NOMO-1 treated with DMSO at 0.1 percent for 48 hours (cell line): ENCODE results near the gene TBCB.
A peak's percentile ranks its signal among the peaks of the same experiment; 100 is the strongest.
"Not testable (repeated sequence)": the region's sequence is repeated elsewhere in the genome, so short reads cannot be mapped to it uniquely, and the experiment has no call there.

Experiments used
- DNase-seq: peaks from one replicate; lab custom pipeline; 2025; ENCODE audit not compliant: unreplicated experiment; lab: John Stamatoyannopoulos, UW

The TBCB gene, protein sequence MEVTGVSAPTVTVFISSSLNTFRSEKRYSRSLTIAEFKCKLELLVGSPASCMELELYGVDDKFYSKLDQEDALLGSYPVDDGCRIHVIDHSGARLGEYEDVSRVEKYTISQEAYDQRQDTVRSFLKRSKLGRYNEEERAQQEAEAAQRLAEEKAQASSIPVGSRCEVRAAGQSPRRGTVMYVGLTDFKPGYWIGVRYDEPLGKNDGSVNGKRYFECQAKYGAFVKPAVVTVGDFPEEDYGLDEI

DNA sequence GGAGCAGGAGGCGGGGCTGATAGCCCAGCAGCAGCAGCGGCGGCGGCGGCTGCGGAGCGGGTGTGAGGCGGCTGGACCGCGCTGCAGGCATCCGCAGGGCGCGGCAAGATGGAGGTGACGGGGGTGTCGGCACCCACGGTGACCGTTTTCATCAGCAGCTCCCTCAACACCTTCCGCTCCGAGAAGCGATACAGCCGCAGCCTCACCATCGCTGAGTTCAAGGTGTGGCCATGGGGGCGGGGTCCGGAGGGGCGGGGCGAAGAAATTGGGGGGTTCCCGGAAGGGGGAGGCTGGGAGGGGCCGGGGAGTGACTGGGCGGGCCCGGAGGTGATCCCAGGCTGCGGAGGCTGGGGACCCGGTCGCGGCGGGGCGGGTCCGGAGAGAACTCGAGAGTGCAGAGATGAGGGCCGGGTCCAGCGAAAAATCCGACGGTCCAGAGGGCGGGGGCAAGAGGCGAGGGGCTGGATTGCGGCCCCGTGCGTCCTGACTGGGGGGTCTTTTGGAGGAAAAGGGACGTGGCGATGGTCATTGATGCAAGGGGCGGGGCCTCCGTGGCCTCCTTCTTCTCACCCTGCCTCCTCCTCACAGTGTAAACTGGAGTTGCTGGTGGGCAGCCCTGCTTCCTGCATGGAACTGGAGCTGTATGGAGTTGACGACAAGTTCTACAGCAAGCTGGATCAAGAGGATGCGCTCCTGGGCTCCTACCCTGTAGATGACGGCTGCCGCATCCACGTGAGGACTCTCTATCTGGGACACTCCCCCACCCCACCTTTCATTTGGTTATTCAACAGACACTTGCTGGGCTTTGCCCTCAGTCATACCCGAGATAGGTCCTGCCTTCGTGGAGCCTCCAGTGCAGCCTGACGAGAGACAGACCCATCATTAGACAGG is at the start of gene TBCB:
Gene TBCB, plus strand, starts transcription at position 16 of the 891 bp plus-strand sequence. Its CDS starts 93 bp downstream, at position 109.
- DNase-seq, result peak; percentile 72

DNA sequence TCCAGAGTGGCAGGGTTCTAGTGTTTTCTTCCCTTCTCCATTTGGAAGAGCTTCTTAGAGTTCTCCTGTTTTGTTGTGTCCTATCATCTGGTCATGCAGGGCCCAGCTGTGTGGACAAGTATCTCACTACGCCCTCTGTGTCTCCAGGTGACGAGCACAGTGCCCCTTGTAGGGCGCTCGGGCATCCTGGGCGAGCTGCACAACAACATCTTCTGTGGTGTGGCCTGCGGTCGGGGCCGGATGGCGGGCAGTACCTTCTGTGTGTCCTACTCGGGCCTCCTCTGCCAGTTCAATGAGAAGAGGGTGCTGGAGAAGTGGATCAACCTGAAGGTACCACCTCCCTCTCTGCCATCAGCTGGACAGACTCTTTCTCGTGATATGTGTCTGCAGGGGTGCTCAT is 47.6 kb upstream of the TBCB start:
- no peak for DNase-seq

DNA sequence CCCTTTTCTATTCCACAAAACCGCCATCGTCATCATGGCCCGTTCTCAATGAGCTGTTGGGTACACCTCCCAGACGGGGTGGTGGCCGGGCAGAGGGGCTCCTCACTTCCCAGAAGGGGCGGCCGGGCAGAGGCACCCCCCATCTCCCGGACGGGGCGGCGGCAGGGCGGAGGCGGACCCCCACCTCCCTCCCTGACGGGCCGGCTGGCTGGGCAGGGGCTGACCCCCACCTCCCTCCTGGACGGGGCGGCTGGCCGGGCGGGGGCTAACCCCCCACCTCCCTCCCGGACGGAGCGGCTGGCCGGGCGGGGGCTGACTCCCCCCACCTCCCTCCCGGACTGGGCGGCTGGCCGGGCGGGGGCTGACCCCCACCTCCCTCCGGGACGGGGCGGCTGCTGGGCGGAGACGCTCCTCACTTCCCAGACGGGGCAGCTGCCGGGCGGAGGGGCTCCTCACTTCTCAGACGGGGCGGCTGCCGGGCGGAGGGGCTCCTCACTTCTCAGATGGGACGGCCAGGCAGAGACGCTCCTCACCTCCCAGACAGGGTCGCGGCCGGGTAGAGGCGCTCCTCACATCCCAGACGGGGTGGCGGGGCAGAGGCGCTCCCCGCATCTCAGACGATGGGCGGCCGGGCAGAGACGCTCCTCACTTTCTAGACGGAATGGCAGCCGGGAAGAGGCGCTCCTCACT is 46.3 kb upstream of the TBCB start:
- not testable (repeated sequence) for DNase-seq

DNA sequence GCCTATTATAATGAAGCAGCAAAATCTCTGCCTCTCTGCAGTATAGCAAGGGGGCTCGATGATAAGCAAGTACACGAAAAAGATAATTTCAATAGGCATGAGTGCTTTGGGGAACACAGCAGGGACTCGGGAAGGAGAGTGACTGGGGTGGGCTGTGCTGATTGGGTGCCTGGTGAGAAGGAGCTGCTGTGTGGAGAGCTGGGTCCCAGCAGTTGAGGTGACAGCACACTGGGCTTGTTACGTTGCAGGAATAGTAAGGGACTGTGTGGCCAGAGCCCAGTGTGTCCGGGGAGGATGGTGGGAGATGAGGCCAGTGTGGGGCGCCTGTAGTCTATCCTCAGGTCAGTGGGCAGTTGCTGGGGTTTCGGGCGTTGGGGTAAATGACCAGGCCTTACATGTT is 43.2 kb upstream of the TBCB start:
- DNase-seq, result no peak

DNA sequence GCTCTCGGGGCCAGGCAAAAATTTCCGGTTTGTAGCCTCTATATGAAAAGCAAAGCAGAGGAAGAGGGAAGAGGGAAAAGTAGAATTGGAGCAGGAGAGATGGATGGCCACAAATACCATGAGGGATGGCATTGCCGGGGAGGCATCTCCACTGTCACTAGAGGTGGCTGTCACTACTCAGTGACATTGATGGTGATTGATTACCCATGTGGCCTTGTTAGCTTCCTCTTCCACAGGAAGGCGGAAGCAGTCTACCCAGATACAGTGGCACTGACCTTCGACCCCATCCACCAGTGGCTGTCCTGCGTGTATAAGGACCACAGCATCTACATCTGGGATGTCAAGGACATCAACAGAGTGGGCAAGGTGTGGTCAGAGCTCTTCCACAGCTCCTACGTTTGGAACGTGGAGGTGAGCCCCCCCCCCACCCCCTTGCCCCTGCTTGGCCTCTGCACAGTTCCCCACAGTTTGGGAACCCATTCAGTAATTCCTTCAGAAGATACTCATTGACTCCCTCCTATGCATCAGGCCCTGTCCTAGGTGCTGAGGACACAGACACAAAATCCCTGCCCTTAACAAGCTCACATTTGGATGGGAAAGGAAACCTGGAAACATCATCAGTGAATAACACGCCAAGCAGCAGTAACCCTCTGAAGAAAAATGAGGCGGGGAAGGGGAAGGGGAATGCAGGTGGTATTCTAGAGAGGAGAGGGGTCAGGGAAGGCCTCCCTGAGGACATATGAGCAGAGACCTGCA is 42.0 kb upstream of the TBCB start:
- no peak for DNase-seq

DNA sequence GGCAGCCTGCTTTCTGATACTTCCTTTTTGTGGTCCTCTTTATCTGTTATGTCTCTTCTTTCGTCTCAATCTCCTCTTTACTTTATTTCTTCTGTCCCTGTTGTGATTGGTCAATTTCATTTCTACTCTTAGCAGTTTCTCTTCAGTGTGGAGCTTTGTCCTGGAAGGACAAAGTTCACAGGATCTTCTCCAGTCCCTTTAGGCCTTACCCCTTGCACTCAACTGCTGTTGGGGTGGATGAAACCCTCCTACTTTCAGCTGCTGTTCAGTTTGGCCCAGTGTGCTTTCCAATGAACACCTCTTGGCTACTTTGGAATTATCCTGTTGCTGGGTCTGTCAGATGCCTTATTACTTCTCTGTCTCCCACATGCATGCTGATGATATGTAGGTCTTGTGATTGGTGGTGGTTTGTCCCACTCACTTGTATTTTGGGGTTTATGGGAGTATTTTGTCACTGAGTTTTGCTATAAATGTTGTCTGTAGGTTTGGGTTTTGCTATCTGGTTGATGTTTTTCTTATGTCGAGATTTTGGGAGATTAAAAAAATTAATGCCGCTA is 35.8 kb upstream of the TBCB start:
- no peak for DNase-seq

DNA sequence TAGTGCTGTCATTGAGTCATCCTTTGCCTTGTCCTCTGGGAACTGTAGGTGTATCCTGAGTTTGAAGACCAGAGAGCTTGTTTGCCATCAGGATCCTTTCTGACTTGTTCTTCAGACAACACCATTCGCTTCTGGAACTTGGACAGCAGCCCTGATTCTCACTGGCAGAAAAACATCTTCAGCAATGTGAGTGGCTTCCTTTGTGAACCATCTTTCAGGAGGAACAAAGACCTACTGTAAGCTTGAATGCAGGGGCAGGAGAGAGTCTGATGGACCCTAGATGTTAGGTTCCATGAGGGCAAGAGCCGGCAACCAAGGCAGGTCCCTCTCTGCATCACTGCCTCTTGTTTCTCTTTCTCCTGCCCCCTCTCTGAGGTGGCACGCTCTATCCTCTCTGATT is 33.9 kb upstream of the TBCB start:
- DNase-seq, result no peak

DNA sequence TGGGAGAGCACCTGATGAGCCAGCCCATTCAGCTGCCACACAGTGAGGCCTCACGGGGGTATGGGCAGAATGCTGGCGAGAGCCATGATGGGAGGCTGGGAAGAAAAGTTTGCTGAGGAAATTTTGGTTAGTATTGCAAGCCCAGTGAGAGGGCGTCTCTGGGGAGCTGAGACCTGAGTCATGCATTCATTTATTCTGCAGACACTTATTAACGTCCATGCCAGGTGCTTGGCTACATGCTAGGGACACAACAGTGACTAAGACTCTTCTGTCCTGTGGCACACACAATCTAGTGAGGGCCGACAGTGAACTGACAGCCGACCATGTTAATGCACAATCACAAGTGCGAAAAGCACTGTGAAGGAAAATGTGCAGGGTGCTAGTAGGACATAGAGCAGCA is 33.4 kb upstream of the TBCB start:
- DNase-seq, result no peak

DNA sequence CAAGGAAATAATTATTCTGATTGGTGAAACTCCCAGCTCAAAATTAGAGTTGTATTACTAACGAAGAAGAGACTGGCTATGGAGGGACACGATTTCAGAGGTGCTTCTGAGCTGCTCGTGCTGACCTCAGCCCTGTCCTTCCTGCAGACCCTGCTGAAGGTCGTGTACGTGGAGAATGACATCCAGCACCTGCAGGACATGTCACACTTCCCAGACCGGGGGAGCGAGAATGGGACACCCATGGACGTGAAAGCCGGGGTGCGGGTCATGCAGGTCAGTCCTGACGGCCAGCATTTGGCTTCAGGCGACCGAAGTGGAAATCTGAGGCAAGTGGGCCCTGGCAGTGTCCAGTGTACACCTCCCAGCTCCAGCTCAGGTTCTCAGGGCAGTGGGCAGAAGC is 32.4 kb upstream of the TBCB start:
- DNase-seq, result no peak

DNA sequence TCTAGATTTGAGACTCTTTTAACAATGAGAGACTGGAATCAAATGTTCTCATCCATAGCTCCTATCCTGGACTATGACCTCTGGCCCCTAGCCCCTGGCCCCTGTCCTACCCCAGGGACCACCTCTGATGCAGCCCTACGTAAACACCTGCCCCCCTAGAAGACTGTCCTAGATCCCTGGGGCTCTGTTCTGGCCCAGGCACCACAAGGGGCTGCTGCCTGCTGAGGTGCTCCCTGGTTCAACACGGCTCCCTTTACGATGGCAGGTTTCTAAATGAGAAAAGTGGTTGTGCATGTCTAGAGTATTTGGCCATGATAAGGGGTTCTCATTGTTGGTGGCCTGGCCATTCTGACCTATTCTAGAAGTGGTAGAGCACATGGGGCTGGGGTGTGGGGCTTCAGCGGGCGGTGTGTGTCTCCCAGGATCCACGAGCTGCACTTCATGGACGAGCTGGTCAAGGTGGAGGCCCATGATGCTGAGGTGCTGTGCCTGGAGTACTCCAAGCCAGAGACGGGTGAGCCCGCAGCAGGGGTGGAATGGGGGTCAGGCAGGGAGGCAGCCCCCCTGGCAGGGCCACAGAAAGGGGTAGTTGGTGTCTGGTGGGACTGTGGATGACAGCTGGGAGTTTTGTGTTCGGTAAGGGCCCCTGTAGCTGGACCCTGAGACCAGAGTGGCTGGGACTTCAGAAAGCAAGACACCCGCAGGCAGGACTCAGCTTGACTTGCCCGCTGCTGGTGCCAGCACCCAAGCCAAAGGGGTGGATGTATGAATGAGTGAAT is 30.8 kb upstream of the TBCB start:
- DNase-seq, result no peak

DNA sequence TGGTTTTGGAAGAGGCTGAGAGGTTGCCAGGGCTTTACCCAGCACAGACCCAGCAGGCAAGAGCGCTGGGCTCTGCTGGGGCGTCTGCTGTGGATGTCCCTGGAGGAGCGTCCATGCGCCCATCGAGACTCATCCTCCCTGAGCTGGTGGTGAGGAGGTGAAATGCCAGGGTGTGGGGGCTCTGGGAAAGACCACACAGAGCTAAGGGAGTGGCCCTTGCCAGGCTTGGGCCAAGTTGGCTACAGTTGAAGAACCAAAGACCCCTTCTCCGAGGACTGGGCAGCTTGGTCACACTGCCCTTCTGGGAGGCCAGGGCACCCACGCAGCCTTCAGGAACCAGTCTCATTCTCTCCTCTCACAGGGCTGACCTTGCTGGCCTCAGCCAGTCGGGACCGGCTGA is 28.9 kb upstream of the TBCB start:
- DNase-seq, result no peak

DNA sequence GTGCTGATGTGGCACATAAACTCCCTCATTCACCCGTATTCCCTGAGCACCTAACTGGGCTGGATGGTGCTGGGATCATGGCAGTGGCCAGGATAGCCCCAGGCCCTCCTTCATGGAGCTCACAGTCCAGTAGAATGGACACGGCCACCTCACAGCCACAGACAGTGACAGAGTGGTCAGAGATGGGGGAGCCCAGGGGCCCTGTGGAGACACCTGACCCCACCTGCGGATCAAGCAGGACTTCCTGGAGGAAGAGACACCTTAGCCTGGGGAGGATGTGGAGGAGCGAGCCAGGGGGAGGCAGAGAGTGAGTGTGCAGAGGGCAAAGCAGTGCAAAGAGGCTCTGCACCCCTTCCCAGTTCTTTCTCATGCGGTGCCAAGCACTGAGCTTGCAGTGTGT is 25.4 kb upstream of the TBCB start:
- no peak for DNase-seq

DNA sequence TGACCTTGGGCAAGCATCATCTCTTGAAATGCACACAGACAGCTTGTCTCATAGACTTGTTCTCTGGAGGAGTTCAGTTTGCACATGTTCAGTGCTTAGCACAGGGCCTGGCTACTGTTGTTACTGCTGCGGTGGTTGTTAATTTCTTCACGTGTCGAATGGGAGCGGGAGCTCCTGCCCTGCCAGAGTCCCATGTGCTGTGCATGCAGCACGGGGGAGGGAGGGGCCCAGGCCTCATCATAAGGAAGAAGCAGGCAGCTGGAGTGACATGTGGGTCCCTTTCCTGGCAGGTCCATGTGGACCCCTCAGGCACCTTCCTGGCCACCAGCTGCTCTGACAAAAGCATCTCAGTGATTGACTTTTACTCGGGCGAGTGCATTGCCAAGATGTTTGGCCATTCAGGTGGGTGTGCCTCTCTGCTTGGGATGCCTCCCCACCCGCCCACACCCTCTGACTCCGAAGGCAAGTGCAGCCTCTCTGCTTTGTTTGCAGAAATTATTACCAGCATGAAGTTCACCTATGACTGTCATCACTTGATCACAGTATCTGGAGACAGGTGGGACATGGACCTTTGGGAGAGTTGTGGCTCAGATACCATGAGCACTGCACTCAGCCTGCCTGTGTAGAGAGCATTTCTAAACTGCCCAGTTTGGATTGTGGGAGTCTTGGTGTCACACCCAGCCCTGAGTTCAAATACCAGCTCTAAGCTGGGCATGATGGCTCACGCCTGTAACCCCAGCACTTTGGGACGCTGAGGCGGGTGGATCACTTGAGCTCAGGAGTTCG is 24.2 kb upstream of the TBCB start:
- DNase-seq, result no peak

DNA sequence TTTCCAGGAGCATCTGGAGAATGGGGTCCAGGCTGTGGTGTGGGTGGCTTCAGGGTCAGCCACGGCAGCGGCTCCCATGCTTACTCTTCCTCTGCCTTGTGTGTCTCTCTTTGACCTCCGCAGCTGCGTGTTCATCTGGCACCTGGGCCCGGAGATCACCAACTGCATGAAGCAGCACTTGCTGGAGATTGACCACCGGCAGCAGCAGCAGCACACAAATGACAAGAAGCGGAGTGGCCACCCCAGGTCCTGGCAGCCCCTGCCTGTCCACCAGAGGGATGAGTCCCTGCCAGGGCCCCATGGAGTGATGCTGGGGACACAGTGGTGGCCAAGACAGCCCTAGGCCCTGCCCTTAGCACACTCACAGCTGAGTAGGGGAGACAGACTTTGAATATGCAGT is 22.7 kb upstream of the TBCB start:
- DNase-seq, result no peak

DNA sequence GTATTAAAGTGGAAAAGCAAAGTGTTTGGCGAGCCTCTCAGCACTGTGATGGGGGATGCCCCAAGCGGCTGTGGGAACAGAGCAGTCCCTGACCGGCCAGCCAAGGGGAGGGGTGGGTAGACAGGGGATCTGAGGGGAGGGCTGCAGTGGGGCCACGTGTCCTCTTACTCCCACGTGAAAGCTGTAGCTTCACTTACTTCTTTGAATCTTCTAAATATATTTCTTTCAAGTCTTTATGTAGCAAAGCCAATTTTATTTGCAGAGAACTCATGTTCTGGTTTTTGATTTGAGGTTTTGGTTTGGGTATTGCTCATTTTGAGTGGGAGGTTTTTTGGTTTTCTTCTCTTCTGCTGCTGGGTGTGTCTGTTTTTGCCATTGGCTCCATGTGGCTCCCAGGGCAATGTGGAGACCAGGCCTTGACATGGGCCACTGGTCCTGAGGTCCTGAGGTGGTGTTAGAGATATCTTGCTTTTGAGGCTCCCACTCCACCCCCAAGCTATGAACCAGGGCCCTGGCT is 22.1 kb upstream of the TBCB start:
- no peak for DNase-seq

DNA sequence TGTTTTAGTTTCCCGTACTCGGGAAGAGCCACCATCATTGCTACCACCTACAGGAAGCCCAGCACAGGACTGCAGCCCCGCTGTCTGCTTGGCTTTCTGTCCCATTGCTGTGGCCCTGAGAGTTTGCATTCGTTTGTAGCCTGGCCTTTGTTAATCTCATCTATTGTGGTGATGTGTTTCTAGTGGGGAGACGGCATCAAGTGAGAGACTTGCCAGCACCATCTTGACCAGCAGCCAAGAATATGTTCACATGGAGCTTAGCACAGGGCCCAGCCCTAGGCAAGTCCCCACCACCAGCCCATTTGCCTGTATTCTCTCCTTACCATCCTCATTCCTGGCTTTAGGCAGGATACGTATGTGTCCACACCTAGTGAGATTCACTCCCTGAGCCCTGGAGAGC is 21.6 kb upstream of the TBCB start:
- DNase-seq, result no peak

DNA sequence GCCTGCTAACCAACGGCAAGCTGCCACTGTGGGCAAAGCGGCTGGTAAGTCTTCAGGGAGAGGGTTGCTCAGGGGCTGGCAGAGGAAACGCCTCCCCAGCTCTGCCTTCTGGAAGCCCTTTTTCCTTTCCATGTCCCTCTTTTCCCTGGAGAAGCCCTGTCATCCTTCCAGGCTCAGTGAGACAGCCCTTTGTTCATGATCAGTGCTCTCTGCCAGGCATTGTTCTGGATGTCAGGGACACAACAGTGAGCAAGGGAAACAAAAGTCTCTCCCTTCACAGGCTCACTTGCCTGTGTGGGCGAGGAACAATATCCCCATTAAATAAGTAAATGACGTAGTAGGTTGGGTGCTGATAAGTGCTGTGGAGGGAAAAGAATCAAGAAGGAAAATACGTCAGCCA is 18.2 kb upstream of the TBCB start:
- DNase-seq, result no peak

DNA sequence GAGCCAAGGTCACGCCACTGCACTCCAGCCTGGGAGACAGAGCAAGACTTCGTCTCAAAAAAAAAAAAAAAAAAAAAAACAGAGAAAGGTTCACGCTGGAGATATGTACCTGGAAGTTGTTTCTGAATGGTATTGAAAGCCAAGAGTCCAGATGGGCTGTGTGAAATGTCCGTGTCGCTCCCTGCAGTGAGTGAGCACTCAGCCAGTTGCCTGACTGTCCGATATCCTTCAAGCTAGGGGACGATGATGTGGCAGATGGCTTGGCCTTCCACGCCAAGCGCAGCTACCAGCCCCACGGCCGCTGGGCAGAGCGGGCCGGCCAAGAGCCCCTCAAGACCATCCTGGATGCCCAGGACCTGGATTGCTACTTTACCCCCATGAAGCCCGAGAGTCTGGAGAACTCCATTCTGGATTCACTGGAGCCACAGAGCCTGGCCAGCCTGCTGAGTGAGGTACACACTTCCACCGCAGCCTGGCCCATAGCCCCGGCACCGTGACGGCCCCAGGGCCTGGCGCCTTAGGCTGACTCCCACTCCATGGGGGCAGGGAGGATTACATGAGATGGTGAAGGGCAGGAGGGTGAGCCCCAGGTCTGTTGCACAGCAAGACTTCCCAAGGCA is 16.0 kb upstream of the TBCB start:
- DNase-seq, result no peak

DNA sequence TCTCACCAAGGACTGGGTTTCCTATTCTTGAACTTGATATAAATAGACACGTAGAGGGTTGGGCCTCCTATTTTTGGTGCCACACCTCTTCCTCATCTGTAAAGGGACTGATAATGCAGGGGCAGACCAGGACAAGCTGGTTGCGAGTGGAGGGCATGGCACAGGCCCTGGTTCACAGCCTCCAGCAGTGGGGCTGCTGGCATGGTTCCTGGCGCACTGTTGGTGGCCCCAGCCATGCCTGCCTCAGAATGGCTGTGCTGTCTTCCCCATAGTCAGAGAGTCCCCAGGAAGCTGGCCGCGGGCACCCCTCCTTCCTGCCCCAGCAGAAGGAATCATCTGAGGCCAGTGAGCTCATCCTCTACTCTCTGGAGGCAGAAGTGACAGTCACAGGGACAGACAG is 14.8 kb upstream of the TBCB start:
- DNase-seq, result no peak
